ENCODE measurements around the gene NTF4. TPM values are rescaled to one million over a fixed set of nuclear protein-coding genes. Genes with fewer than 3 reads are reported as not detected.

The NTF4 gene
- not detected in 2 replicates for total RNA-seq

GRCh38 chr19:49064768-49065611, at the start of gene NTF4:
Gene NTF4, minus strand, starts transcription at chr19:49064818. Its CDS starts 2,821 bp downstream, at chr19:49061997.

DNA sequence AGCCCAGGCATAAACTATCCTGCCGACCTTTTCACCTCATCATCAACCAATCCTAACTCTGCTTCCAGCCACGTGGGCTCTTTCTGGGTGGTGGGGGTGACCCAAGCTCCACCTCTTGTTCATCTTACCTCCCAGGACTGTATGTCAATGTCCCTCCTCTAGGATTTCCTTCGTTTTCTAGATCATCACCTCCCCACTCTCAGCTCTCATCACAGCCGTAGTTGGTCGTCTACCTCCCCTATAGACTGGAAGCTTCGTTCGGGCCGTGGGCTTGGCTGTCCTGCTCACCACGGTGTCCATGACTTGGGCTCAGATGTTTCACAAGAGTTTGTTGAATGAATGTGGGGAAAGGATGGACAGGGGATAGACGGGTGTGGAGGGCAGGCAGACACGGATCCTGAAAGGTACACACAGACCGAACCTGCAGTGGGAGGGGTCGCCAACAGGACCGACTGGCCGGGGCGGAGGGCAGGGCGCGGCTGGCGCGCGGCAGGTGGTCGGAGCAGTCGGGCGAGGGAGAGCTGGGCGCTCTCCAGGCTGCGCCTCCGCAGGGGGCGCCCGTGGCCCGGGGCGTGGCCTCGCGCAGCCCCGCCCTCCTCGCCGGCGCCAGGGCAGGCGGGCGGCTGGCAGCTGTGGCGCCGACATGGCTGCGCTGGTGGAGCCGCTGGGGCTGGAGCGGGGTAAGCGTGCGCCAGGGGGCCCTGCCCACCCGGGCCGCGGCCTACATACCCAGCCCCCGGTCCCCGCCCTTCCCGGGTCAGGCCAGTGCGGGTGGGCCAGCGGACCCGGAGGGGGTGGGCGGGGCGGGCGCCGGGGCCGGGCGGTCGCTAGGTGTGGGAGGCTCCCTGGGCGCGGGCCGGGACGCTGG, 49.4 kb upstream of the NTF4 start, which contains the start of gene LIN7B:
Gene LIN7B, plus strand, starts transcription at position 609 of the 868 bp plus-strand sequence. Its CDS starts 35 bp downstream, at position 644.

DNA sequence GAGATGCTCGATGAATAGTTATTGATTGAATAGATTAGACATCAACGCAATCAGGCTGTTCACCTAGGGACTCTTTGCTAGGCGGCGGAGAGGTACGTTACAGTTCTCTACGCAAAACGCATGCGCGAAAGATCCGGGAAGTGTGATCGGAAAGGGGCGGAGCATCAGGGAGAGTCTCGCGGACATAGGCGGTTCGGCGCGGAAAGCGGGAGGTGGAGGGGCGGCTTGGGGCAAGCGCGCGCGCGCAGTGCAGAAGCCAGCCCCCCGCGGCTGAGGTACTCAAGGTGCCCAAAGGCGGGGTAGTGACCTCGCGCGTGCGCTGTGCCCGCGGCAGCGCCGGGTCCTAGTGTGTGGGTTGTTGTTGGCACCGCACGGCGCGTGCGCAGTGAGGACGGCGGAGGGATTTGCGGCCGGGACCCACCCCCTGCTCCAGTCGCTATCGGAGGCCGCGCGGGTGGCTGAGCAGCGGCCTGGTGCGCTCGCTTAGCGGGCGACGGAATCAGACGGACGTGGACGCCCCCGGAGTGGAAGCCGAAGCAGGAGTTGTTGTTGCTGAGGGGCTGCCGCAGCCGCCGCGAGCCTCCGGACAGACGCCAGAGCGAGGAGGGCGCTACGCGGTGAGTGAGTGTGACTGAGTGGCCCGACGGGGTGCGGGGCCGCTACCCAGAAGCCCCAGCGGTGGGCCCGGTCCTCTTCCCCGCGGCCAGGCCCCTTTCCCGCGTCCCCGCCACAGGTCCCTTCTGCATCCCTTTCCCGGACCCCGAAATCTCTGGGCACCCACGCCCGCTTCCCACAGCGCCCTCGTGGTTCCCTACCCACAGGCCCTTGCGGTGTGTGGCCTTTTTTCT, 20.6 kb upstream of the NTF4 start, which contains the start of gene SNRNP70:
Gene SNRNP70, plus strand, starts transcription at position 432 of the 848 bp plus-strand sequence. CDS start 964 bp downstream, outside the sequence.

GRCh38 chr19:49057636-49058234, 6.9 kb downstream of the NTF4 start, which contains the start of gene CGB7:
Gene CGB7, minus strand, starts transcription at chr19:49057749. Its CDS starts 2,374 bp downstream, at chr19:49055375.

DNA sequence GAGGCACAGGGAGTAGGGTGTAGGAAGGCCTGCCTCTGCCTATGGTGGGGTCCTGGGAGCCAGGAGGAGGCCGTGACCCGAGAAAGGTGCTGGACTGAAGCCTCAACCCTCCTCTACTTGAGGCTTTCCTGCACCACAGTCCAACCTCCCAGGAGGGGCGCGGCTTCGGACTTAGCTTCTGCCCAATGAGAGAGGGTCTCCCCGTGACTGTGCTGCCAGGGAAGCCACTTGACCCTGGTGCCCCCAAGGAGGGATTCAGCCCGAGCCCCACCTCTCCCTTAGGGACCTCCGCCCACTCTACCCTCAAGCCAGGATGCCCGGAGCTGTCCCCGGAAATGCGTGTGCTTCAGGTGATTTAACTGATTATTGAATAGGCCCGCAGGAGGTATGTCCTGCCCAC, 15.6 kb downstream of the NTF4 start, which contains the start of gene CGB8:
Gene CGB8, minus strand, starts transcription at position 101 of the 400 bp plus-strand sequence. CDS start 372 bp downstream, outside the sequence.

GRCh38 chr19:49043548-49043947, 21.1 kb downstream of the NTF4 start, which contains the start of gene CGB5:
Gene CGB5, plus strand, starts transcription at chr19:49043848. Its CDS starts 362 bp downstream, at chr19:49044210.

DNA sequence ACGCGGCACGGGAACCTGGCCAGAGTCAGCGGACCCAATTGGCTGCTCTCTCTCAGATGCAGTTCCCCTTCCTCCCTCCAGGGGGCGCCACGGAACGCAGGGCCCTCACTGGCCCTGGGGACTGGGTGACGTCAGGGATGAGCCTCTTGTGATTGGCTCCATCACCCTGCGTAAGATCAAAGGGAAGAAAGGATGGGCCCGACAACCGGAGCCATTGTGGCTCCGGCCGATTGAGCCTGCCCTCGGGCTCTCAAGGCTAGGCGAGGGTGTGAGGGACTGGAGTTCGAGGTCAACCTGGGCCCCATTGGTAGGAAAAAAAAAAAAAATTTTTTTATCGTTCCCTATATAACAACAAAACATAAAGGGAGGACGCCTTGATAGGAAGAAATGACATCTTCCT, 27.8 kb downstream of the NTF4 start, which contains the start of gene CGB1:
Gene CGB1, minus strand, starts transcription at position 81 of the 400 bp plus-strand sequence. CDS start 184 bp downstream, outside the sequence.

DNA sequence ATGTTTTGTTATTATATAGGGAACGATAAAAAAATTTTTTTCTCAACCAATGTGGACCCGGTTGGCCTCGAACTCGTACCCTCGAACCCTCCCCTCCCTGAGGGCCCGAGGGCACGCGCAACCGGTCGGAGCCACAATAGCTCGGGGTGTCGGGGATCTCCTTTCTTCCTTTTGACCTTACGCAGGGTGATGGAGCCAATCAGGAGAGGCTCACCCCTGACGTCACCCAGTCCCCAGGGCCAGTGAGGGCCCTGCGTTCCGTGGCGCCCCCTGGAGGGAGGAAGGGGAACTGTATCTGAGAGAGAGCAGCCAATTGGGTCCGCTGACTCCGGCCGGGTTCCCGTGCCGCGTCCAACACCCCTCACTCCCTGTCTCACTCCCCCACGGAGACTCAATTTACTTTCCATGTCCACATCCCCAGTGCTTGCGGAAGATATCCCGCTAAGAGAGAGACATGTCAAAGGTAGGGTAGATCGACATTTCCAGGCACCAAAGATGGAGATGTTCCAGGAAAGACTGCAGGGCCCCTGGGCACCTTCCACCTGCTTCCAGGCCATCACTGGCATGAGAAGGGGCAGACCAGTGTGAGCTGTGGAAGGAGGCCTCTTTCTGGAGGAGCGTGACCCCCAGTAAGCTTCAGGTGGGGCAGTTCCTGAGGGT, 32.8 kb downstream of the NTF4 start, which contains the start of gene CGB2:
Gene CGB2, plus strand, starts transcription at position 249 of the 660 bp plus-strand sequence. Its CDS starts 206 bp downstream, at position 455.

GRCh38 chr19:49024233-49024632, 40.4 kb downstream of the NTF4 start, which contains the start of gene CGB3:
Gene CGB3, minus strand, starts transcription at chr19:49024333. Its CDS starts 362 bp downstream, at chr19:49023971.

GRCh38 chr19:49017041-49017665, 47.5 kb downstream of the NTF4 start, which contains the start of gene LHB:
Gene LHB, minus strand, starts transcription at chr19:49017091. Its CDS starts 10 bp downstream, at chr19:49017081.

Other genes with a start within 250 kb of the NTF4 start
- gene HSD17B14, start 228.3 kb downstream of the NTF4 start, total RNA-seq, result 0.49 and 1.8 TPM in 2 replicates
- 9.7 and 28.4 TPM in 2 replicates for gene PLEKHA4, start 196.2 kb downstream of the NTF4 start, total RNA-seq
- 51.0 and 87.6 TPM in 2 replicates for gene PPP1R15A, start 192.4 kb downstream of the NTF4 start, total RNA-seq
- 2.8 TPM in 1 of 2 replicates, not detected in the other for gene TULP2, start 166.1 kb downstream of the NTF4 start, total RNA-seq
- 580 and 629 TPM in 2 replicates for gene NUCB1, start 164.5 kb downstream of the NTF4 start, total RNA-seq
- not detected in 2 replicates for gene DHDH, start 131.1 kb downstream of the NTF4 start, total RNA-seq
- 85.0 and 99.0 TPM in 2 replicates for gene BAX, start 109.9 kb downstream of the NTF4 start, total RNA-seq
- 7,567 and 8,205 TPM in 2 replicates for gene FTL, start 99.5 kb downstream of the NTF4 start, total RNA-seq
- 135 and 151 TPM in 2 replicates for gene GYS1, start 71.5 kb downstream of the NTF4 start, total RNA-seq
- 155 and 181 TPM in 2 replicates for gene RUVBL2, start 70.9 kb downstream of the NTF4 start, total RNA-seq
- not detected in 2 replicates for gene LHB, start 47.7 kb downstream of the NTF4 start, total RNA-seq
- gene CGB3, start 40.5 kb downstream of the NTF4 start, total RNA-seq, result not detected in 2 replicates
- not detected in 2 replicates for gene CGB2, start 32.9 kb downstream of the NTF4 start, total RNA-seq
- not detected in 2 replicates for gene CGB1, start 27.9 kb downstream of the NTF4 start, total RNA-seq
- not detected in 2 replicates for gene CGB5, start 21.0 kb downstream of the NTF4 start, total RNA-seq
- not detected in 2 replicates for gene CGB8, start 15.7 kb downstream of the NTF4 start, total RNA-seq
- gene CGB7, start 7.1 kb downstream of the NTF4 start, total RNA-seq, result 0.97 TPM in 1 of 2 replicates, not detected in the other
- not detected in 2 replicates for gene KCNA7, start 7.9 kb upstream of the NTF4 start, total RNA-seq
- 174 and 218 TPM in 2 replicates for gene SNRNP70, start 20.6 kb upstream of the NTF4 start, total RNA-seq
- gene LIN7B, start 49.6 kb upstream of the NTF4 start, total RNA-seq, result 12.1 and 13.1 TPM in 2 replicates
- gene C19orf73, start 54.3 kb upstream of the NTF4 start, total RNA-seq, result 0.97 and 2.2 TPM in 2 replicates
- gene PPFIA3, start 54.7 kb upstream of the NTF4 start, total RNA-seq, result 2.8 and 7.6 TPM in 2 replicates
- gene HRC, start 90.6 kb upstream of the NTF4 start, total RNA-seq, result 0.18 and 0.32 TPM in 2 replicates
- gene TRPM4, start 93.0 kb upstream of the NTF4 start, total RNA-seq, result 21.4 and 24.2 TPM in 2 replicates

Measured in cardiac atrium fibroblast (primary cell).